A673 (cell line): ENCODE data around the gene COL5A1.

Experiments used
- CTCF ChIP-seq: fragments of 300-800, 200-600 bp; sonication (generic); conservative IDR thresholded peaks from 2 replicates; pipeline ENCODE4 v1.5.1; 2017; ENCODE audit warnings: low read depth, mild to moderate bottlenecking, antibody characterized with exemption, low read length, moderate library complexity, mixed read lengths
- EZH2 ChIP-seq: fragments of 200-600 bp; sonication (generic); IDR thresholded peaks from 2 replicates; pipeline ENCODE4 v1.6.1; 2017; ENCODE audit warnings: borderline replicate concordance, low read depth, mild to moderate bottlenecking, mixed read lengths, antibody characterized with exemption, low read length; ENCODE audit not compliant: poor library complexity, severe bottlenecking

GRCh38 chr9:134606951-134607731, 34.5 kb upstream of the COL5A1 start:
- no peak for TF ChIP-seq CTCF
- TF ChIP-seq EZH2: no peak
